WTC11 (cell line): Measurements from ENCODE around the gene ROR2.

Experiments
- CTCF ChIP-seq: fragments of 200-600 bp; IDR thresholded peaks from 2 replicates; pipeline ENCODE4 v1.8.0; 2022; ENCODE audit warnings: antibody characterized with exemption
- KAT7 ChIP-seq: sonication (generic); formaldehyde crosslinking; IDR thresholded peaks from 2 replicates; pipeline ENCODE4 v1.8.1; 2023; ENCODE audit warnings: missing genetic modification reagents, mild to moderate bottlenecking, borderline replicate concordance
- PREB ChIP-seq: sonication (generic); formaldehyde crosslinking; IDR thresholded peaks from 2 replicates; pipeline ENCODE4 v1.8.1; 2022; ENCODE audit warnings: mild to moderate bottlenecking, missing genetic modification reagents, moderate library complexity, borderline replicate concordance
- SMAD3 ChIP-seq: sonication (generic); formaldehyde crosslinking; IDR thresholded peaks from 2 replicates; pipeline ENCODE4 v1.8.0; 2022; ENCODE audit warnings: missing genetic modification reagents, mild to moderate bottlenecking, borderline replicate concordance
- ZNF263 ChIP-seq: sonication (generic); formaldehyde crosslinking; IDR thresholded peaks from 2 replicates; pipeline ENCODE4 v1.8.1; 2022; ENCODE audit warnings: low read depth, mild to moderate bottlenecking, moderate library complexity, missing genetic modification reagents
- ZNF281 ChIP-seq: sonication (generic); formaldehyde crosslinking; IDR thresholded peaks from 2 replicates; pipeline ENCODE4 v1.8.0; 2023; ENCODE audit warnings: mild to moderate bottlenecking, missing genetic modification reagents

GRCh38 chr9:91727972-91728371 is 222.1 kb downstream of the ROR2 start:
- TF ChIP-seq SMAD3 (CRISPR knock-in tag), result no peak
- TF ChIP-seq CTCF, result no peak
- TF ChIP-seq PREB (CRISPR knock-in tag), result no peak
- no peak for TF ChIP-seq ZNF263 (CRISPR knock-in tag)
- TF ChIP-seq KAT7 (CRISPR knock-in tag), result no peak
- TF ChIP-seq ZNF281 (CRISPR knock-in tag), result no peak
